ENCODE results near the gene GPX5.

DNA sequence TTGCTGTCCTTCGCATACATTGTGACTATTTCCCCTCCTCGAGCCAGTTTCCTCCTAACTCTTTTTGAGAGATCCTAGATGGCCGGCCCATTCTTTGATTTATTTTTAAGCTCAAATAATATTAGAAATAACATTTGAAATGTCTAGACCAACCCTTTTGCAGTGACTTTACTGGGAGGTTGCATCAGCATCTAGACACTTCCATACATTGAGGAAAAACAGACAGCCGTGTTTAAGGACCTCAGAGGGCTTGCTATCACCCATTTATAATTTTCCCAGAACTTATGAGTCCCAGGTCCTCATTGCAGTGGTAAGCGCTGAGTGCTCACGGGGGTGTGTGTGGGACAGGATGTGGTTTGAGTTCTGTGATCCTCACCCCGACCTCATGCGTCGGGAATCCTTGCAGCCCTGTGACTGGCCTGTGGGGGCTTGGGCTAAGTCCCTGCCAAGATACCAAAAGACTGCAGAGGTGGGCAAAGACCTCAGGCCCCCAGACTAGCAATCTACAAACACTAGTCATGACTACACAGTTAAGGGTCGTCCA lies at the start of gene GPX5:
- TF ChIP-seq POLR2AphosphoS5 (IDR thresholded peaks at IDR 0.05; ENCODE audit: insufficient read depth in 1 of 2, low read depth in 1 of 2) (no peak), POLR2A (IDR thresholded peaks at IDR 0.05) (no peak), CTCF (IDR thresholded peaks at IDR 0.05) (no peak)

All from vagina (tissue), 2 donors.